NCI-H1092 (cell line): Measurements from ENCODE around the gene KHK.

Experiments
- DNase-seq: peaks from one replicate; lab custom pipeline; 2025; lab: John Stamatoyannopoulos, UW

Gene KHK

DNA sequence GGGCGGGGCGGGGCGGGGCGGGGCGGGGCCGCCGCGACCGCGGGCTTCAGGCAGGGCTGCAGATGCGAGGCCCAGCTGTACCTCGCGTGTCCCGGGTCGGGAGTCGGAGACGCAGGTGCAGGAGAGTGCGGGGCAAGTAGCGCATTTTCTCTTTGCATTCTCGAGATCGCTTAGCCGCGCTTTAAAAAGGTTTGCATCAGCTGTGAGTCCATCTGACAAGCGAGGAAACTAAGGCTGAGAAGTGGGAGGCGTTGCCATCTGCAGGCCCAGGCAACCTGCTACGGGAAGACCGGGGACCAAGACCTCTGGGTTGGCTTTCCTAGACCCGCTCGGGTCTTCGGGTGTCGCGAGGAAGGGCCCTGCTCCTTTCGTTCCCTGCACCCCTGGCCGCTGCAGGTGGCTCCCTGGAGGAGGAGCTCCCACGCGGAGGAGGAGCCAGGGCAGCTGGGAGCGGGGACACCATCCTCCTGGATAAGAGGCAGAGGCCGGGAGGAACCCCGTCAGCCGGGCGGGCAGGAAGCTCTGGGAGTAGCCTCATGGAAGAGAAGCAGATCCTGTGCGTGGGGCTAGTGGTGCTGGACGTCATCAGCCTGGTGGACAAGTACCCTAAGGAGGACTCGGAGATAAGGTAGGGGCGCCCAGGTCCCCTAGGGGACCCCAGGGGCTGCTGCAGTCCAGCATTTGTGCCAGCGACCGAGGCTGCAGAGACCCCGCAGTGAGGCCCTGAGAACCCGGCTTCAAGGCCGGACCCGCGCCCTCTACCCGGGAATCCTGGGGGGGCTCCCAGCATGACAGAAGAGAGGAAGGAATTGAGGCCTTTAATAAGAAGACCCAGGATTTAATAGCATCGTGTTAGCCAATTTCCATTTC, at the start of gene KHK:
Gene KHK, plus strand, starts transcription at position 49 of the 870 bp plus-strand sequence. Its CDS starts 488 bp downstream, at position 537.
- no peak for DNase-seq

DNA sequence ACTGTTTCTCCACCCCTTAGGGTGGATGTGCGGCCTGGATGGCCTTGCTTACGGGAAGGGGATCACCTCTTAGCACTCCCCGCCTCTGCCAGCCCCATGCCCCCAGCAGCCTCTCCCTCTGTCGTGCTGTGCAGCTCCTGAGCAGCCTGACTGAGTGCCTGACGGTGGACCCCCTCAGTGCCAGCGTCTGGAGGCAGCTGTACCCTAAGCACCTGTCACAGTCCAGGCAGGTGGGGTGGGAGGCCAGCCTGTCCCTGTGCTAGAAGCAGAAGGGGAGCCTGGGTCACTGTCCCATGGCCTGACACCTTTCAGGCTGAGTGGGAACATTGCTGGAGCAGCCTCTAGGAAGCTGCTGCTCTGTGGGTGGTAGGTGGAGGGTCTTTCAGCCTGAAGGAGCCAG, 48.6 kb upstream of the KHK start:
- DNase-seq: no peak

DNA sequence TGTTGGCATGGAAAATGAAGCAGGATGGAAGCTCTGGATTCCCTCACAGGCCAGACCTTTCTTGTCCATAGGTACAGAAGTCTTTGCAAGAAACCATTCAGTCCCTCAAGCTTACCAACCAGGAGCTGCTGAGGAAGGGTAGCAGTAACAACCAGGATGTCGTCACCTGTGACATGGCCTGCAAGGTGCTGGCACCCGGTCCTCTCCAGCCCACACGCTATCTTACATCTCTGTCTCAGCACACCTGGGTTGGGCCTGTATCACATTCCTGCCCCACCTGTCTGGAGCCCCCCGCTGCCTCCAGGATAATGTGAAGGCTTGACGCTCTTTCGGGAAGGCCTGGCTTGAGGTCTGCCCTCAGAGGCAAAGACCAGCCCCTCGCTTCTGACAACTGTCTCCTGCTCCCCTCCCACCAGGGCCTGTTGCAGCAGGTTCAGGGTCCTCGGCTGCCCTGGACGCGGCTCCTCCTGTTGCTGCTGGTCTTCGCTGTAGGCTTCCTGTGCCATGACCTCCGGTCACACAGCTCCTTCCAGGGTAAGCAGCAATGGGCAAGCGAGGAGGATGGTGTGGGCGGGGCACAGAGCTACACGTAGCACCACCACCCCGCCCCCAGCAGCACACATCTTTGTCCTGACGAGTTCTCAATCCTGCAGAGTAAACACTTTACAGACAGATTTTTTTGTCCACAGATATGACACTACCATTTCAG, 47.8 kb upstream of the KHK start:
- no peak for DNase-seq

DNA sequence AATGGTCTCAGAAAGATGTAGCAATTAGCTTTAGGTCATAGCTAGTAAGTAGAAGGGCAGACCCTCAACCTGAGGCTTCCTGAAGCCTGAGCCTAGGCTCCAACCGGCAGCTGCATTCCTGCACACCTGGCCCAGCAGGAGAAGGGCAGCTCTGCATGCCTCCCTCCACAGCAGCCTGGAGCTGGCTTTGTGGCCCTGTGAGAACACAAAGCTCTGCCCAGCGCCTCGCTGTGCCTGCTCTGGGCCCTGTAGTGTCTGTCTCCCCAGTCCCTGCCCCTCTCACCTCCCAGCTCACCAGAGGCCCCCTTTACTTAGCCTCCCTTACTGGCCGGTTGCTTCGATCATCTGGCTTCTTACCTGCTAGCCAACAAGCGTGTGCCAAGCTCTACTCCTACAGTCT, 47.1 kb upstream of the KHK start:
- no peak for DNase-seq

DNA sequence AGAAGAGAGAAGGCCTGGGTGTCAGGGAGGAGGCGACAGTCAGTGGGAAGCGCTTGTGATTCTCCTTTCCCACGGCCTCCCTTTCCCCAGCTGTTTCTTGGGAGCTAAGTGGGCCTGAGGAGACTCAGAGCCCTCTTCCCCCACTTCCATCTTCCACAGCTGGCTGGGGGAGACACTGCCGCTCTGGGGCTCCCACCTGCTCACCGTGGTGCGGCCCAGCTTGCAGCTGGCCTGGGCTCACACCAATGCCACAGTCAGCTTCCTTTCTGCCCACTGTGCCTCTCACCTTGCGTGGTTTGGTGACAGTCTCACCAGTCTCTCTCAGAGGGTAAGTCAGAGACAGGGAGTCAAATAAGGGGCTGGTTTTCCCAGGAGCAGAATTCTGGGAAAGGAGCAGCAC, 46.7 kb upstream of the KHK start:
- no peak for DNase-seq

DNA sequence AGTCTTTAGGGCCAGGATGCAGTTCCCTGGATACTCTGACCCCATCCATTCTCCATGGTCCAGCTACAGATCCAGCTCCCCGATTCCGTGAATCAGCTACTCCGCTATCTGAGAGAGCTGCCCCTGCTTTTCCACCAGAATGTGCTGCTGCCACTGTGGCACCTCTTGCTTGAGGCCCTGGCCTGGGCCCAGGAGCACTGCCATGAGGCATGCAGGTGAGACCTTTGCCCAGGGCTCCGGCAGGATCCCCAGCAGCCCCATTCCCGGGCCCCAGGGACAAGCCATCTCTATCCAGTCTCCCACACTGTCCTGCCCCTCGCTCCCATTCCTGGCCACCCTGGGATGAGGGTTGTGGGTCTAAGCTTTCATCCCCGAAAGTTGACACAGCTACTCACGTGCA, 46.3 kb upstream of the KHK start:
- DNase-seq: no peak

DNA sequence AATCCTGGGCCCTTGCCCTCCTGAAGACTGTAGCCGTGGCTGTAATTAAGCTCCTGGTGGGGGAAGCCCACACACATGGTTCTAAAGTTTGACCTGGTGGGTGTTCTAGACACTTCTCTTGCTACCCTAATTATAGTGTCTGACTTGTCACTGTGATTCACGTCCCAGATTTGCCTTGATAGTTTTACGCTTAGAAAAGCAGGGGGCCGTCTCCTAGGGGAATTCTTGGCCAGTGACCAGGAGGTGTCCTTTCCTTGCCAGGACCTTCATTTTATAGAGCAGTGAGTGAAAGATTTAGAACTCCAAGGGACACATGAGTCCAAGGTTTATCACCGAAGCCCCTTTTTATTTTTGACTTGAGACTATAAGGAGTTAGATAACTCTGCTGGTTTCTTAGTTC, 44.8 kb upstream of the KHK start:
- no peak for DNase-seq

DNA sequence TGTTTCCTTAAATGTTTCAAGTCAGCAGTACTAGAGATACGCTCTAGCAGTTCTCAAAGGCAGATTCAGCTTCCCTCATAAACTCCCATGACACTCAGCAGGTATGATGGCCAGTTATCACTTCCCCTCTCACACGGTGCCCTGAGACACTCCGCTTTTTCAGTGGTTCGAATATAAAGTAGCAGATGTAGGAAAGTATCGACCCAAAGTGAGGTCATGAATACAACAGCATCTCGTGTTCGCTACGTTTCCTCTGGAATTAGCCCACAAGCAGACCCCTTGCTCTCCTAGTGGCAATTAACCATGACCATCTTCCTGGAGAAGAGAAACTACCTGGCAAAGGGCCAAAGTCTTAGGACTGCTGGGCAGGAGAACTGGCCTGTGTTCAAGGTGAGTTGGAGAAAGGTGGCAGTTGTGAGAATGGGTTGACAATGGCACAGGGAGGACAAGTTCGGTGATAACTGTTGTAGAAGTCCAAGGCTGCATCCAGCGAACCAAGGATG, 44.4 kb upstream of the KHK start:
- DNase-seq: no peak

DNA sequence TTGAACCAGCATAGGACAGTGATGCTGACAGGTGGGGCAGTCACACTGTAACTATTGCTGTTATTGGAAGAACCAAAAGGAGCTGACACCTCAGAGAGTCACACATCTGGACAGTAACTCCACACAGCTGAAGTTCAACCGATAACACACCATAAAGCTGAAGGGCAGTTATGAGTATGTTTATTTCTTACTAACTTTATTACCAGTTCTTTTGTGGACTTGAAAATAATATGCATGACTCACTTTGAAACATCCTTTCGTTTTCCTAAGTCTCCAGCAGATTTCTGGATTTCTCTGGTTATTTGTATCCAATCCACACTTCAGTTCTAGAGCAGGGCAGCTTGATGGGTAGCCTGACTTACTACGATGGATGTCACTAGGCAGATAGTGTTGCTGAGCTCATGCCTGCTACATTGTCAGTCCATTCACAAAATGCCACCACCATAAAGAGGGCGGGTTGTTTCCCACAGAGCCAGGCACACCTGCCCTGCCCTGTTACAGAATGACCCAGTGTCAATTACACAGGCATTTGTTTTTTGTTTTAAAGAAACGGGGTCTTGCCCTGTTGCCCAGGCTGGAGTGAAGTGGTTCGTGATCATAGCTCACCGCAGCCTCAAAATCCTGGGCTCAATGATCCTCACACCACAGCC, 43.5 kb upstream of the KHK start:
- no peak for DNase-seq

DNA sequence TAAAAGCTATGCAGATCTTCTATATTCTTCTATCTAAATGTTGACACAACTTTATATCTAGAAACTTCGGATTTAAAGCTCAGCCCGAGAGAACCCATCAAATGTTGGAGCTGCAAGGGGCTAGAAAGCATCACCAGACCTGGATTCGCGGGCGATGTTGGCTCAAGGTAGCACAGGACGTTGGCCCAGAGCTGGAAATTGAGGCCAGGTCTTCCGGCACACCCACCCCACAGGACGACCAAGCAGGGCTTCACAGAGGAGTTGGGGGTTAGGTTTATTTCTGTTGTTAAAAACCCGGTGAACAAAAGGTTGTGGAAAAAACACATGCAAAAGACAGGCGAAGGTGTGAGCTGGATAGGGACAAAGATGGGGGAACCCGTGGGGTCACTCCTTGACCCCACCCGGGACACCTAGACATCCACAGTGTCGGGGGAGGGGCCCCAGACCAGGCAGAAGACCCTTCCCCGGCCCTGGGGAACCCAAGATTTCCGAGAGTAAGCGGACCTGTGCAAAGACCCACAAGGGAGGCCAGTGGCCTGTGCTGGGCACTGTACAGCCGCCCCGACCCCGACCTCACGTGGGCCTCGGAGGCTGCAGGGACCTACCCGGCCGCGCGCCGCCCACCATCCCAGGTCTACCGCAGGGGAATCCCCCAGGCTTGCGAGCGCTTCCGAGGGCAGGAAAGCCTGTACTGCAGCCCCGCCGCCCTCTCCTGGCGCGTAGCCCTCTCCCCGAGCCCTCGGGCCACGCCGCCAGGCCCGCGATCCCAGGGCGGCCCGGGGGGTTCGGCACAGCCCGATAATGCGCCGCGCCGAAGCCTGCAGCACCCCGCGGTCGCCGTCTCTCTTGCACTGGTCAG, 36.9 kb upstream of the KHK start:
- DNase-seq: no peak

DNA sequence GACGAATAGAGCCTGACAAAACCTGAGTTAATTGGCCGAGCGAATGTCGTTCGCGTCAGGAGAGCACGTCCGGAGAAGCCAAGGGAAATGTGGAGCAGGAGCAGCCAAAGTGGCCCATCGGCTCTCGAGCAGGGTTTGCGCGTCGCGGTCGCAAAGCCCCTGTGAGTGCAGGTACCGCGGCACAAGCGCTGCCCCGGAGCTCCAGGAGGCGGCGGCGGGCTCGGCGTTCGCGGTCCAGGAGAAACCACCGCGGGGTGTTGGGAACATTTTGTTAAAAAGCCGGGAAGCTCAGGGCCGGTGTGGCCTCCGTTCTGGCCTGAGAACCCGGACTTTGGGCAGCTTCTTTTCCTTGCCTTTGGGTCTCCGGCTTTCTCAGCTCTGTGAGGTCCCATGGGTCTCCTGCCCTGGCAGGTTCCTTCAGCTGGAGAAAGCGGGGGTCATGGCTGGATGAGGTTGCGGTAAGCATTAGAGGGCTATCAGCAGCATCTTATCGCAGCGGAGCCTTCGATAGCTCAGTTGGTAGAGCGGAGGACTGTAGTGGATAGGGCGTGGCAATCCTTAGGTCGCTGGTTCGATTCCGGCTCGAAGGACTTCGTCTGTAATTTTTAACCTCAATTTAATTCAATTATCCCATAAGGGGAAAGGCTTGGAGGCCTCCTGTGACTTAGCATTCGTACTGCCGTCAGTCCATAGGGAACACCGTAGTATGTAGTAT, 36.1 kb upstream of the KHK start:
- DNase-seq: peak; percentile 83

DNA sequence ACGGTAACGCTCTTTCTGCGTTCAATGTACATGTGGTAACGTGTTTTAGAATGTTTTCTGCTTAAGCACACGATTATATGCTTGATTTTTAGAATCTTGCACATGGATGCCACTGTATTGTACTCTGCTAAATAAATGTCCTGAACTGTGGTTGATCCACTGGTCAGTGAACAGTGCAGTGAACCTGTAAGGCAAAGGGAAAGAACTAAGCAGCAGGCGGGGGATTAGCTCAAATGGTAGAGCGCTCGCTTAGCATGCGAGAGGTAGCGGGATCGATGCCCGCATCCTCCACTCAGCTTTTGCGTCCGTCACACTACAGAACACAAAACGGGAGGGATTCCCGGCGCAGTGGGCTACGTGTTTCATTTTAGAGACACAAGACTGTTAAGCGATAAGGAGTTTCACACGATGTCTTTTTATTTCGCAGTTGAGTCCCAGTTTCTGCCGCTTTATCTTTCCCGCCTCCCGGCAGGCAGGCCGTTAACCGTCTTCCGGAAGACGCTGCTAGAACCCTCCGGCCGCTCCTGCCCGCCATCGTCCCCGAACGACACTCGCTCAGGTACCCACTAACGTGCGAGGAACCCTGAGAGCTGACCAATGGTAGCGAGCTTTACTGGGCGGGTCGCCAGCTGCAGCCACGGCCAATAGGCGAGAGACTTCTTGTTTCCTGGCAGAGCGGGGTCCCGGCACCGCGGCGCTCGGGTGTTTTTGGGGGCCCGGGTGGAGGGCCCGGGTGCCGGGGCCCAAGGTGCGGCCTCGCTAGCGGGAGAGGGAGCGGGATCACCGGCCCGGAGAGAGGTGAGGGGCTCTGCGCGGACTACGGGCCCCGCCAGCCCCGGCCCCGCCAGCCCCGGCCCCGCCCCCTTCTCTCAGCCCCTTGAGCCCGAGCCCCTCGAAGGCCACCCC, 35.3 kb upstream of the KHK start, which contains the start of gene AGBL5:
Gene AGBL5, plus strand, starts transcription at position 673 of the 906 bp plus-strand sequence. CDS start 1,291 bp downstream, outside the sequence.
- DNase-seq: peak; percentile 84

DNA sequence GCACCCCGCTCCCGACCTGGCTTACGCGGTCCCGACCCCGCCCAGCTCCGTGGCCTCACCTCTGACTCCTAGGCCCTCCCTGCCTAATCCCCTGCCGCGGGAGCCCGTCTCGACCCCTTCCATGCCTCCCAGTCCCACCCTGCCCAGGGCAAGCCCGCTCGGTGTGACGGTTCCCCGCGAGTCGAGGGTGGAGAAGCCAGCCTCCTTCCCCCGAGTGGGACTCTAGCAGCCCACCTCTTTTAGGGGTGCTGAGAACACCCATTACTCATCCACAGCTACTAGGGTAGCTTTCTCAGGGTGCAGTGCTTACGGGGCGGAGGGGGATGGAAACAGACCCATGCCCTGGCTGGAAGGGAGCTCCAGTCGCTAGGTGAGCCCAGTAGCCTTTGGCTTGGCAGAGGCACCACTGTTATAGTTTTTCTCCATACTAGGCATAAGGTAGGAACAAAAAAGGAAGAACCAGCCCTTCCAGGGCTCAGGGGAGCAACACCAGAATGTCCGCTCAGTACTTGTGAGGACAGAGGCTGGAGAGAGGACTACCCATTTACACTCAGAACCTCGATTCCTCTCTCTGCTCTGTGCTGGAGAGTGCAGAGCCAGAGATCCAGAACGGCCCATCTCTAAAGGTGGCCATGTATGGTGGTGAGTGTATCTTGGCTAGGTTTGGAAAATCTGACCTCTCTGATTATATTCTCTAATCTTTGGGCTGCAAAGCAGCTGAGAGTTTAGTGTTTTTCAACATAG, 34.5 kb upstream of the KHK start:
- DNase-seq: no peak

DNA sequence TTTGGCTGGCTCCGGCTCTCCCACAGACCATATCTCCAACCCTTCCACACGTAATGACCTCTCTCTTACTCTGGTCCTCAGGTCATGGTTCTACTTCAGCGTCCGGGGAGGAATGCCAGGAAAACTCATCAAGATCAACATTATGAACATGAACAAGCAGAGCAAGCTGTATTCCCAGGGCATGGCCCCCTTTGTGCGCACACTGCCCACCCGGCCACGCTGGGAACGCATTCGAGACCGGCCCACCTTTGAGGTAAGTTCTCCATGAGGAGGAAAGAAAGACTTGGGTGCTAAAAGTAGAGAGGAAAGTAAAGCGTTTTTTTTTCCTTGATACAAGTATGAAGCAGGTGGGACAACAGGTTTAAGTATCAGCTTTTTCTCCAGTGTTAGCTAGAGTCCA, 33.3 kb upstream of the KHK start:
- no peak for DNase-seq

DNA sequence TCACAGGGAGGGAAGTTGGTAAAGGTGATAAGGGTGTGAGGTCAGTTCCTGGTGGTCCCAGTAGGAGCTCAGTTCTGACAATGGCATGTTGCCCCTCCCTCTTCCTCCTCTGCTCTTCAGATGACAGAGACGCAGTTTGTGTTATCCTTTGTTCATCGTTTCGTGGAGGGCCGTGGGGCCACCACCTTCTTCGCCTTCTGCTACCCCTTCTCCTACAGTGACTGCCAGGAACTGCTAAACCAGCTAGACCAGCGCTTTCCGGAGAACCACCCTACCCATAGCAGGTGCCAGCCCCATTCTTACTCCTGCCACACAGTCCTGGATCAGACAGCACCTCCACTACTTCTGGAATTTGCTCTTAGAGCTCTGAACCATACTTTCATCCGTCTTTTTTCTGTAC, 32.8 kb upstream of the KHK start:
- DNase-seq: no peak

DNA sequence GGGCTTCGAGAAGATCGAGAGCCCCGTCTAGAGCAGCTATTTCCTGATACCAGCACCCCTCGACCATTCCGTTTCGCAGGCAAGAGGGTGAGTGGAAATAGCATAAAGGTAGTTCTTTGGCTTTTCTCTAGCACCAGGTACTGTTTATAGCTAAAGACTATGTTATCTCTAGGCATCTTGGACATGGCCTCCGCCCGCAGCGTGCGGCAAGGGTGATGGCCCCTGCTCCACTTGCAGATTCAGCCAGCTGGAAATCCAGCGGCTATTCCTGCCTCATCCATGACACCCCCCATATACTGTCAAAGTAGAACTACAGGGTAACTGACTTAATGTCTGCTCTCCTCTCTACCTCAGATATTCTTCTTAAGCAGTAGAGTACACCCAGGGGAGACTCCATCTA, 31.9 kb upstream of the KHK start:
- no peak for DNase-seq

DNA sequence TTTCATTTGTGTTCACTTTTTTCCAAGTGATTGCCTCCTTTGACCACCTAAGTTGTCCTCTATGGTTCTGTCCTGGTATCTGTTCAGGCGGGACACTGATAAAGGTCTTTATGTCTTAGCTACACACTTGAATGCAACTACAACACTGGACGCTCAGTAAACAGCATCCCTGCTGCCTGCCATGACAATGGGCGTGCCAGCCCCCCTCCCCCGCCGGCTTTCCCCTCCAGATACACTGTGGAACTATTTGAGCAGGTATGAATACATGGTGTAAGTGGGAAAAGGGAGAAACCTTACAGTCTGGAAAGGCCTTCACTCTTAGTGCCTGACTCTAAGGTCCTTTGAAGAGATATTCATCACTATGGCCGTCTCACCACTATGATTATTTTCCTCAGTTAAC, 29.4 kb upstream of the KHK start:
- DNase-seq: no peak

DNA sequence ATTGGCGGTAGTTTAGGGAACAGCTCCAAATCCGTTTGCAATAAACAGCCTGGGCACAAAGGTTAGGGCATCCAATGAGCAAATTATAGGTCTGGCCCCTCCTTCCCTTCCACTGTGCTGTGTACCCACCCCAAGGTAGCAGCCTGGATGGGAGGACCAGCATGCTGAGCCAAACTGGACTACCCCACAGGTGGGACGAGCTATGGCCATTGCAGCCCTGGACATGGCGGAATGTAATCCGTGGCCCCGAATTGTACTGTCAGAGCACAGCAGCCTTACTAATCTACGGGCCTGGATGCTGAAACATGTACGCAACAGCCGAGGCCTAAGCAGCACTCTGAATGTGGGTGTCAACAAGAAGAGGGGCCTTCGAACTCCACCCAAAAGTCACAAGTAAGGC, 28.4 kb upstream of the KHK start:
- no peak for DNase-seq

DNA sequence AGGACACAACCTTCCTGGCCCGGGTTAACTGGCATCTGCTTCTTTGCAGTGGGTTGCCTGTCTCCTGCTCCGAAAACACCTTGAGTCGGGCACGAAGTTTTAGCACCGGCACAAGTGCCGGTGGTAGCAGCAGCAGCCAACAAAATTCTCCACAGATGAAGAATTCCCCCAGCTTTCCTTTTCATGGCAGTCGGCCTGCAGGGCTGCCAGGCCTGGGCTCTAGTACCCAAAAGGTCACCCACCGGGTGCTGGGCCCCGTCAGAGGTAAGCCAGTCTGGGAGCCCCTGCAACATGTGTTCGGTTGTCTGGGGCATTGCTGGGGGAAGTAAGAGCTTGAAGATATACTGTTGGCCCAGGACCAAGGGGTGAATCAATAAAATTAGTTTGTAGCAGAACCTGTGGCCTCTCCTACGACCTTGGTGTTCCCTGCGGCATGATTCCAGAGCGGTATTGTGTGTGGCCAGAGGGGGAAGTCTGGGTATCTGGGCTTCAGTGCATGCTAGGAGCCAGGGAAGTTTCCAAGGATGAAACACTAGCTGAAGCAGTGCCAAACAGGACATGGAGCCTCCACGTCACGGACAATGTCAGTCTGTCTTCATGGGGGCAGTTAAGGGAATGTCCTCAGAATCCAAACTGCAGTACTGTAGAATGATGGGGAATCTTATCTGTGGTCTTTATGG, 27.3 kb upstream of the KHK start:
- no peak for DNase-seq
